Tibial nerve (tissue), 4 donors: Measurements from ENCODE around the gene CCDC124. TPM values are rescaled to one million over a fixed set of nuclear protein-coding genes. Genes with fewer than 3 reads are reported as not detected.

Source experiments
- DNase-seq, 2 donors: peaks; one replicate each; pipeline ENCODE4 v3.0.0-alpha.2; 2019; ENCODE audit warnings: low spot score in 2 of 2
- H3K27ac ChIP-seq, 4 donors: fragments of 200-600 bp; sonication (generic) in 3 of 4; one replicate each; pipeline ENCODE4 v1.5.1; 2017 to 2019; ENCODE audit warnings: mild to moderate bottlenecking in 1 of 4
- H3K27me3 ChIP-seq, 2 donors: fragments of 200-600 bp; sonication (generic) in 1 of 2; one replicate each; pipeline versions ENCODE4 v1.5.1 to v1.6.0; 2017 to 2019
- H3K36me3 ChIP-seq, 3 donors: fragments of 200-600 bp; sonication (generic); one replicate each; pipeline ENCODE4 v1.5.1; 2018 to 2019
- H3K4me1 ChIP-seq, 4 donors: fragments of 200-600 bp; sonication (generic) in 3 of 4; one replicate each; pipeline ENCODE4 v1.5.1; 2017 to 2019
- H3K4me3 ChIP-seq, 4 donors: fragments of 200-600 bp; sonication (generic) in 3 of 4; one replicate each; pipeline ENCODE4 v1.5.1; 2017 to 2019; ENCODE audit warnings: mild to moderate bottlenecking in 1 of 4, moderate library complexity in 1 of 4
- H3K9me3 ChIP-seq, 4 donors: fragments of 200-600 bp; sonication (generic) in 3 of 4; one replicate each; pipeline ENCODE4 v1.5.1; 2017 to 2019
- CTCF ChIP-seq, 5 experiments: fragments of 200-600 bp in 3 of 5; fragments of 450-650 bp in 2 of 5; sonication (generic) in 3 of 5; IDR thresholded peaks; one replicate each; pipeline ENCODE4 v1.5.1; 2016 to 2019; ENCODE audit warnings: antibody characterized with exemption in 5 of 5, mild to moderate bottlenecking in 3 of 5, moderate library complexity in 2 of 5
- EP300 ChIP-seq, 2 donors: sonication (generic); formaldehyde crosslinking; IDR thresholded peaks; one replicate each; pipeline ENCODE4 v1.6.1; 2017; ENCODE audit warnings: antibody characterized with exemption in 2 of 2, mild to moderate bottlenecking in 1 of 2
- POLR2A ChIP-seq, 2 donors: fragments of 450-650 bp; IDR thresholded peaks; one replicate each; pipeline ENCODE4 v1.6.1; 2017; ENCODE audit warnings: antibody characterized with exemption in 2 of 2, mild to moderate bottlenecking in 2 of 2, moderate library complexity in 2 of 2
- WGBS, 2 donors: methylation state at CpG; one replicate each; pipeline ENCODE4 v1.1.5; 2018; 5-methylcytosine and 5-hydroxymethylcytosine counted together
- total RNA-seq, 4 donors: library from RNA; depleted of rRNA; stranded (reverse); fragments of >200 nt; gene quantifications; one replicate each; pipeline ENCODE4 v1.1.0, GENCODE V29; 2016

CCDC124 gene
- total RNA-seq, 4 donors from 2014 or later = 29.3 to 69.0 (median 33.9) TPM

DNA sequence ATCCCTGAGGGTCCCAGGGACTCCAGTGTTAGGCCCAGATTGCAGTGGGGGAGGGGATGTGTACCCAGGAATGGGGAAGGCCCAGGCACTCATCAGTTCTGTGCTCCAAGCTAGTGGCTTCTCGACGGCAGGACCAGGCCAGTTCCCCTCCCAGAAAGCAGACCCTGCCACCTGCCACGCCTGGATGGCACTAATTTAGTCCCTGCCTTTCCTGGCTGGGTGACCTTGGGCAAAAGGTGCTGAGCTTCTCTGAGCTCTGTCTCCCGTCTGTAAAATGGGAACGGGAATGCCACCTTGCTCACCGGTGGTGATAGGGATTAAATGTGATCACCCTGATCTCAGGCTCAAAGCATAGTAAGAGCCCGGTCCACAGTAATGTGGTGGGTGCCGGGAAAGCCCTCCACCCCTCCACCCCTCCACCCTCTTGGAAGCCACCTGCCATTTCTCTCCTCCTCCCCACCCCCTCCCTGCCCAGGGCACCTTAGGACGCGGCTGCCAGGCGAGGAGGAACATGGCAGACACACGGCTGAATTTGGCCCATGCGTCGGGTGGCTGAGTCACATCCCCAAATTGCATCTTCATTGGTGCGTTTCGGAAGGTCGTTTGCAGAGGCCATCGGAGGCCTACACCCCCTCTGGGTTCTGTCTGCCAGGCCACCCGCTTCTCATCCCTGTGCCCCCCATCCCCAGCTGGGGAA is 36.4 kb downstream of the CCDC124 start:
- H3K27me3 ChIP-seq = peaks cover 0 to 59% of the 10 kb centered on the region in 2 donors
- no peaks in the 10 kb centered on the region for H3K36me3 ChIP-seq
- DNase-seq = no peak
- 77 to 87% methylated on average over 17 to 19 of the region's 19 CpGs for WGBS, 2 donors
- H3K4me3 ChIP-seq = no peak overlapping the region
- TF ChIP-seq CTCF (IDR thresholded peaks at IDR 0.05) = no peak
- no peak for TF ChIP-seq EP300 (IDR thresholded peaks at IDR 0.05)
- TF ChIP-seq POLR2A (IDR thresholded peaks at IDR 0.05) = no peak
- peaks cover 0 to 3% (median 0%) of the 10 kb centered on the region in 4 donors for H3K4me1 ChIP-seq
- no peaks in the 10 kb centered on the region for H3K9me3 ChIP-seq
- no peak overlapping the region for H3K27ac ChIP-seq

- peaks cover 0 to 32% of the 10 kb centered on the region in 2 donors for H3K27me3 ChIP-seq
- H3K4me3 ChIP-seq = no peak overlapping the region
- 83 to 86% methylated on average over 1 of the region's 1 CpG for WGBS, 2 donors
- peaks cover 0 to 2% (median 0%) of the 10 kb centered on the region in 4 donors for H3K4me1 ChIP-seq
- no peaks in the 10 kb centered on the region for H3K9me3 ChIP-seq
- no peak for TF ChIP-seq POLR2A (IDR thresholded peaks at IDR 0.05)
- TF ChIP-seq CTCF (IDR thresholded peaks at IDR 0.05) = no peak
- no peak for TF ChIP-seq EP300 (IDR thresholded peaks at IDR 0.05)
- no peak for DNase-seq
- no peaks in the 10 kb centered on the region for H3K36me3 ChIP-seq
- no peak overlapping the region for H3K27ac ChIP-seq
Observed at GRCh38 chr19:17972230-17972629, 39.4 kb downstream of the CCDC124 start.

- H3K4me1 ChIP-seq = no peaks in the 10 kb centered on the region
- H3K9me3 ChIP-seq = no peaks in the 10 kb centered on the region
- TF ChIP-seq CTCF (IDR thresholded peaks at IDR 0.05) = no peak
- no peak overlapping the region for H3K4me3 ChIP-seq
- no peak for DNase-seq
- peaks cover 0 to 16% of the 10 kb centered on the region in 2 donors for H3K27me3 ChIP-seq
- H3K36me3 ChIP-seq = no peaks in the 10 kb centered on the region
- WGBS, 2 donors = 91% methylated on average over 11 of the region's 23 CpGs; no CpG with 5 or more reads in 1 of the 2 donors
- no peak overlapping the region for H3K27ac ChIP-seq
Observed at GRCh38 chr19:17973759-17974158, 40.9 kb downstream of the CCDC124 start.

DNA sequence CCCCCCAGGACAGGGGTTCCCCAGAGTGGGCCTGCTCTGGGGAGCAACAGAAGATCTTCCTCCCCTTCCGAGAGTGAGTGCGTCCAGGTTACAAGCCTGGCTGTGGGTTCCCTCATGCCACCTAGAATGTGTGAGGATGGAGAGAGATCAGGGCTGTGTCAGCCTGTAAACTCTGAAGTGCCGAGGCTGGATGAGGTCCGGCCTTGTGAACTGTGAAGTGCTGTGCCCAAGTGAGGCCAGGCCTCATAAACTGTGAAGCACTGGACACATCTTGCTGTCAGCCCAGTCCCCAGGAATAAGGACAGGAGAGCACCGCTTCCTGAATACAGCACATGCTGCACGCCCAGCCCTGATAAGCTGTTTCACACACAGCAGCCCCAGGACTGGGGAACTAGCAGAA is 41.7 kb downstream of the CCDC124 start:
- no peaks in the 10 kb centered on the region for H3K9me3 ChIP-seq
- no peaks in the 10 kb centered on the region for H3K36me3 ChIP-seq
- DNase-seq = no peak
- no peak overlapping the region for H3K27ac ChIP-seq
- H3K4me1 ChIP-seq = no peaks in the 10 kb centered on the region
- TF ChIP-seq CTCF (IDR thresholded peaks at IDR 0.05) (no peak), EP300 (IDR thresholded peaks at IDR 0.05) (no peak), POLR2A (IDR thresholded peaks at IDR 0.05) (no peak)
- 89 to 93% methylated on average over 3 to 6 of the region's 6 CpGs for WGBS, 2 donors
- H3K27me3 ChIP-seq = peaks cover 0 to 10% of the 10 kb centered on the region in 2 donors
- no peak overlapping the region for H3K4me3 ChIP-seq

GRCh38 chr19:17975032-17975431 is 42.2 kb downstream of the CCDC124 start:
- 83 to 93% methylated on average over 8 of the region's 8 CpGs for WGBS, 2 donors
- H3K27me3 ChIP-seq = peaks cover 0 to 8% of the 10 kb centered on the region in 2 donors

More at GRCh38 chr19:17975032-17975431, 42.2 kb downstream of the CCDC124 start:
- no peak overlapping the region for H3K4me3 ChIP-seq
- no peak overlapping the region for H3K27ac ChIP-seq
- no peaks in the 10 kb centered on the region for H3K36me3 ChIP-seq
- no peak for DNase-seq
- TF ChIP-seq CTCF (IDR thresholded peaks at IDR 0.05) (no peak), EP300 (IDR thresholded peaks at IDR 0.05) (no peak)
- no peaks in the 10 kb centered on the region for H3K4me1 ChIP-seq
- no peaks in the 10 kb centered on the region for H3K9me3 ChIP-seq
